ENCODE data around the gene ALX4.

The ALX4 gene

DNA sequence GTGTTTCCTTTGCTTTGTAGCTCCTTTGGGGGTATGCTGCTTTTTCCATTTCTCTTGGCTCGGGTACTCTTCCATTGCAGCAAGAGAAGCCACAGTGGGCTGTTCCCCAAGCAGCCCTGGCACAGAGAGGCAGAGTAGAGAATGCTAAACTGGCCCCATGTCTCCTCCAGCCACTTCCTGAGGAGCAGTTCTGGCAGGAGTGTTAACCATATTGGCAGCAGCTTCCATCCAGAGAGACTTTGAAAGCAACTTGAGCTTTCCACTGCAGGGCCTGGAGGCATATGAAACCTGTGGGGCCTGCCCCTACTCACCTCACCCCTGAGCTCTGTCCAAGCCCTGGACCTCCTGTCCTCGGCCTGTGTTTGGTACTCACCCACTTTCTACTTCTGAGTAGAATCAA lies 61.8 kb downstream of the ALX4 start:
- TF ChIP-seq, protein P1, sequence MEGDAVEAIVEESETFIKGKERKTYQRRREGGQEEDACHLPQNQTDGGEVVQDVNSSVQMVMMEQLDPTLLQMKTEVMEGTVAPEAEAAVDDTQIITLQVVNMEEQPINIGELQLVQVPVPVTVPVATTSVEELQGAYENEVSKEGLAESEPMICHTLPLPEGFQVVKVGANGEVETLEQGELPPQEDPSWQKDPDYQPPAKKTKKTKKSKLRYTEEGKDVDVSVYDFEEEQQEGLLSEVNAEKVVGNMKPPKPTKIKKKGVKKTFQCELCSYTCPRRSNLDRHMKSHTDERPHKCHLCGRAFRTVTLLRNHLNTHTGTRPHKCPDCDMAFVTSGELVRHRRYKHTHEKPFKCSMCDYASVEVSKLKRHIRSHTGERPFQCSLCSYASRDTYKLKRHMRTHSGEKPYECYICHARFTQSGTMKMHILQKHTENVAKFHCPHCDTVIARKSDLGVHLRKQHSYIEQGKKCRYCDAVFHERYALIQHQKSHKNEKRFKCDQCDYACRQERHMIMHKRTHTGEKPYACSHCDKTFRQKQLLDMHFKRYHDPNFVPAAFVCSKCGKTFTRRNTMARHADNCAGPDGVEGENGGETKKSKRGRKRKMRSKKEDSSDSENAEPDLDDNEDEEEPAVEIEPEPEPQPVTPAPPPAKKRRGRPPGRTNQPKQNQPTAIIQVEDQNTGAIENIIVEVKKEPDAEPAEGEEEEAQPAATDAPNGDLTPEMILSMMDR (IDR thresholded peaks at IDR 0.05), result no peak

DNA sequence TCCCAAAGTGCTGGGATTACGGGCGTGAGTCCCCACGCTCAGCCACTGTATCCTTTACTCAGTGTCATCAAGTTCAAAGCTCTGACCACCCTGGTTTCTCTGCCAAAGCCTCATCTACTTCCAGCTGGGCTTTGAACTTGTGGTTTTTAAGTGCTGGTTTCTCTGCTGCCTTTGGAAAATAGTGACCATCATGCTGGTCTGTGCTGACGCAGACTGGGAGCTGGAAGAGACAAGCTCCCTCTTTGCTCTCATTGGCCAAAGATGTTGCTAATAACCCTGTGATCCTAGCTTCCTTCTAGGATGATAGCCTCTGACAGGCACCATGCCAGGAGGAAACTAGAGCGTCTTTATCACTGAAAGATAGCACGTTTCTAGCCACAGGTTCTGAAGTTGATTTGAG lies 62.4 kb downstream of the ALX4 start:
- TF ChIP-seq, protein P1 (IDR thresholded peaks at IDR 0.05), result no peak

DNA sequence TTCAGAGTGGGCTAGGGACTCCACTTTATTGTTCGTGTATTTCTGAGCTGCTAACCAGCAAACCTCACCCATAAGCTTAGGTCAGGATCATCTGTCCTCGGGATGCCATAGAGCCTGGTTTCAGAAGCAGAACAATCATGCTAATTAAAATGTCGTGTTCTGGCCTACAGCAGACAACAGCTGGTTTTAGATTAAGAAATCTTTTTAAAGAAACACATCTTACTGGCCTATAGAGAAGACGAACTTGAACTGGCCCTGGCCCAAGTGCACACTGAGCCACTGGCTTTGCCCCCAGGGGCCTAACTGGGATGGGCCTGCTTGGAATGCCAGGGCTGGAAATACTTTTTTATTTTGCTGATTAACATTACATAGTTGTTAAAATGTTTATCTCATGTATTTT lies 63.2 kb downstream of the ALX4 start:
- TF ChIP-seq, protein P1 (IDR thresholded peaks at IDR 0.05), result no peak

DNA sequence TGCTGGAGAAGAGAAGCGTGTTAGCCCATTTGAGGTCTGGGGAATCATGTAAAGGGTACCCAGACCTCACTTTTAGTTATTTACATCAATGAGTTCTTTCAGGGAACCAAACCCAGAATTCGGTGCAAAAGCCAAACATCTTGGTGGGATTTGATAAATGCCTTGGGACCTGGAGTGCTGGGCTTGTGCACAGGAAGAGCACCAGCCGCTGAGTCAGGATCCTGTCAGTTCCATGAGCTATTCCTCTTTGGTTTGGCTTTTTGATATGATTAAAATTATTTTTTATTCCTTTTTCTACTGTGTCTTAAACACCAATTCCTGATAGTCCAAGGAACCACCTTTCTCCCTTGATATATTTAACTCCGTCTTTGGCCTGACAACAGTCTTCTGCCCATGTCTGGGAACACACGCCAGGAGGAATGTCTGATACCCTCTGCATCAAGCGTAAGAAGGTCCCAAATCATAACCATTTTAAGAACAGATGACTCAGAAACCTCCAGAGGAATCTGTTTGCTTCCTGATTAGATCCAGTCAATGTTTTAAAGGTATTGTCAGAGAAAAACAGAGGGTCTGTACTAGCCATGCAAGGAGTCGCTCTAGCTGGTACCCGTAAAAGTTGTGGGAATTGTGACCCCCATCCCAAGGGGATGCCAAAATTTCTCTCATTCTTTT lies 65.2 kb downstream of the ALX4 start:
- TF ChIP-seq, protein P1 (IDR thresholded peaks at IDR 0.05), result no peak

DNA sequence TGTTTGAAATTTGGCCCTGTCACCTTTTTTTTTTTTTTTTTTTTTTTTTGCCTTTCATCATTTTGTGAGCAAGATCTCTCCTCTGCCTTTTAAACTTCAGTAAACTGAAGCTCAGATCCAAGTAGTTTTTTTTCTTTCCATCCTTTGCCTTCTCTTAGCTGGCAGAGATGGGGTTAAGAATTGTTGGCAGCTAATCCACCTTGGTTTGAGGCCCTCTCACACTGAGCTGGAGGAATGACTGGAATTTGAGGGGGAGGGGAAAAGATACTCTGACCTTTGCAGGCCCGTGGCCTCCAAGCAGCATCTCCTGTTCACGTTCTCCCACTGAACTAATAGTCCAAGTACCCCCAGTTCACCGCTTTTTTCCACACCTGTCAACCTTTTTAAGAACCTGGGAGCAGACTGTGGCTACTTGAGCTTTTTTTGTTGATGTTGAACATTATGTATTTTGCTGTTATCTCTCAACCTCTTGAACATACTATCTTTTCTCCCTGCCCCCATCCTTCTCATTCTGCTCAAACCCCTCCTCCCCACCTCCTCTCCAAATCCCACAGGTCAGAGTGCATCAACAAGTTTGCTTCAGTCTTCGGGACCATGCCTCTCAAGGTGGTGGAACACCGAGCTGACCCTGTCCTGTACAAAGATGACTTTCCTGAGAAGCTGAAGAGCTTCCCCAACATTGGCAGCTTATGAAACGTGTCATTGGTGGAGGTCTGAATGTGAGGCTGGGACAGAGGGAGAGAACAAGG lies 66.2 kb downstream of the ALX4 start:
- TF ChIP-seq, protein P1 (IDR thresholded peaks at IDR 0.05), result no peak

DNA sequence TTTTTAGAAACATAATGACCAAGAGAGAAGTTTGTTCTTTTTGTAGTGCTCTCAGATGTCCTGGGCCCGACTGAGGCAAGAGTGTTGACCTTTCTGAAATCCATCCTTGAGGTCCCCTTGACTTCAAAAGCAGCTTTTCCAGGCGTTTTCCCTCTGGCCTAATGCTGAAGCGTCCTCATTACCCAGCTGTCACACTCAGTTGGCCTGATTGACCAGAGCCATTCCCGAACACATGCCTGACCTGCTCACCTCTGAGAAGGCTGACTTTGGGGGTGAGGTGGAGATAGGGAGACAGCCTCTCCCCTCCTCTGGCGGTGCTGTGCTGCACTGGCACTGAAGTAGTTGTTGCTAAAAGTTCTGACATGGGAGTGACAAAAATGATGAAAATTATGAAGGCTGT lies 66.9 kb downstream of the ALX4 start:
- TF ChIP-seq, protein P1 (IDR thresholded peaks at IDR 0.05), result no peak

DNA sequence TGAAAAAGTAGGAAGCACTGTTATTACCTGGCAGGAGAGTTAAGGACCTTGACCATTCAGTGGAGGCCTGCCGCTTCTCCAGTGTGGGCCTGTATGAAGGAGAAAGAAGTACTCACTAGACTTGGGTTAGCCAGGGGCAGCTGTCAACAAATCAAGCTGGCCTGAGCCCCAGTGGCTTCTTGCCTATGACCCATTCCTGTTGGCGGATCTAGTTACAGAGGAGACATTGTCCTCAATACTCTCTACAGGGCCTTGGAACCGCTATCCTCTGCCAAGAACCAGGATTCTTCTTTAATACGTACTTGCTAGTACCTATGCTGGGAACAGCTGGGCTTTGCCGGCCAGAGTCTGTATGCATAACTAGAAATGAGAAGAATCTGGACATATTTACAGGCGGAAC lies 68.1 kb downstream of the ALX4 start:
- TF ChIP-seq, protein P1 (IDR thresholded peaks at IDR 0.05), result no peak
